Caco-2 (cell line): ENCODE data around the gene AKAP6. TPM values are rescaled to one million over a fixed set of nuclear protein-coding genes. Genes with fewer than 3 reads are reported as not detected.

Experiments
- BruUV-seq: library from RNA; stranded (reverse); fragments of 400-500 nt; replicated peaks from 2 replicates; lab custom pipeline; 2021; lab: Mats Ljungman, UMichigan
- CTCF ChIA-PET: fragments of 300-600 bp; sonication (Branson Sonifier 250); formaldehyde crosslinking; loops from one replicate; lab custom pipeline; 2022; ENCODE audit warnings: antibody characterized with exemption; lab: Charles Lee
- POLR2A ChIA-PET: fragments of 300-600 bp; sonication (Branson Sonifier 250); formaldehyde crosslinking; loops from one replicate; lab custom pipeline; 2022; ENCODE audit warnings: antibody characterized with exemption; lab: Charles Lee
- DNase-seq, 2 experiments: peaks; one replicate each; pipeline versions ENCODE4 v3.0.0 to v3.0.0-alpha.2; 2020 to 2022
- H3K27me3 ChIP-seq: replicated peaks from 2 replicates; pipeline ENCODE4 v1.6.0; 2011; ENCODE audit warnings: low read length; ENCODE audit not compliant: control insufficient read depth, insufficient read depth
- H3K36me3 ChIP-seq: 2 replicates; pipeline ENCODE4 v1.5.1; 2011; ENCODE audit warnings: low read length; ENCODE audit not compliant: control insufficient read depth, insufficient read depth
- H3K4me1 ChIP-seq: fragments of 250-450 bp; sonication (Bioruptor Pico); 2 replicates; pipeline ENCODE4 v1.5.1; 2020; ENCODE audit warnings: mild to moderate bottlenecking
- H3K4me3 ChIP-seq: 2 replicates; pipeline ENCODE4 v1.5.1; 2011; ENCODE audit warnings: low read depth, mild to moderate bottlenecking, control low read depth, low read length
- H3K9me3 ChIP-seq: fragments of 250-450 bp; sonication (Bioruptor Pico); 2 replicates; pipeline ENCODE4 v1.5.1; 2020; ENCODE audit warnings: mild to moderate bottlenecking, moderate library complexity
- H3K27ac Mint-ChIP-seq: one replicate; pipeline ENCODE4 v1.8.0; 2022; ENCODE audit warnings: mixed read lengths; ENCODE audit not compliant: unreplicated experiment
- H3K27me3 Mint-ChIP-seq: one replicate; pipeline ENCODE4 v1.8.0; 2022; ENCODE audit warnings: mixed read lengths; ENCODE audit not compliant: insufficient read depth, unreplicated experiment
- H3K36me3 Mint-ChIP-seq: one replicate; pipeline ENCODE4 v1.8.0; 2022; ENCODE audit warnings: mild to moderate bottlenecking, mixed read lengths; ENCODE audit not compliant: insufficient read depth, unreplicated experiment
- H3K4me1 Mint-ChIP-seq: one replicate; pipeline ENCODE4 v1.8.0; 2022; ENCODE audit warnings: low read depth, mixed read lengths; ENCODE audit not compliant: unreplicated experiment
- H3K4me3 Mint-ChIP-seq: one replicate; pipeline ENCODE4 v1.8.0; 2022; ENCODE audit warnings: mild to moderate bottlenecking, moderate library complexity, mixed read lengths; ENCODE audit not compliant: unreplicated experiment
- H3K9me3 Mint-ChIP-seq: one replicate; pipeline ENCODE4 v1.8.0; 2022; ENCODE audit warnings: mixed read lengths; ENCODE audit not compliant: unreplicated experiment
- intact Hi-C: fragments of 100-400 bp; cut with micrococcal nuclease; formaldehyde crosslinking; loops from one replicate; pipeline ENCODE4 v1.10.0; 2022; ENCODE audit not compliant: unreplicated experiment
- total RNA-seq: library from RNA; stranded (reverse); gene quantifications from 2 replicates; pipeline ENCODE4 v1.2.3, GENCODE V29; 2022
- TF ChIP-seq, protein P1 (sequence below), 2 experiments: fragments of 200-600 bp in 1 of 2; IDR thresholded peaks; 1 replicate in 1 of 2; 2 replicates in 1 of 2; pipeline versions ENCODE4 v1.5.1 to v1.8.0; 2011 to 2022; ENCODE audit warnings: antibody characterized with exemption in 1 of 2, control low read depth in 1 of 2, inconsistent platforms in 1 of 2, low read depth in 1 of 2, low read length in 1 of 2, mild to moderate bottlenecking in 1 of 2, moderate library complexity in 1 of 2; ENCODE audit not compliant: insufficient read depth in 1 of 2, severe bottlenecking in 1 of 2, unreplicated experiment in 1 of 2

Gene AKAP6
- total RNA-seq, 1 experiment from 2014 or later, result 3.0 TPM

DNA sequence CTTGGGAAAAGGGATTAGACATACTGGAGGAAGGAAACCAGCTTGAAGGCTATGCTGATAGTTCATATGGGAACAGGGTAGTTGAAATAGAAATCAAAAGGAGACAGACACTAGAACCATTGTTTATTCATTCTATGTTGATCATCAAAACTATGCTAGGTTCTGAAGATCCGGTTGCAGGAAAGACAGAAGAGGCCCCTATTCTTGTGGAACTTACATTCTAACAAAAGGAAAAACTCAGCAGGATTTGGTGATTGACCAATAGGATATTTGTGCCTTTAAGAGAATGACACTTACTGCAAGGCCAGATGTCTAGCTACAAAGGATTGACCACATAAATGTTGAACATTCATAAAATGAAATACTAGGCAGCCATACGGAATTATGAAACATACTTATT, 179.2 kb downstream of the AKAP6 start:
- Mint-ChIP-seq H3K4me1 (peaks cover 11% of the 10 kb centered on the region), H3K4me3 (no peak overlapping the region), H3K27me3 (no peaks in the 10 kb centered on the region), H3K9me3 (no peaks in the 10 kb centered on the region), H3K27ac (no peak overlapping the region), H3K36me3 (no peaks in the 10 kb centered on the region)
- intact Hi-C loops, result no loop called here
- ChIA-PET CTCF (no interaction called here), POLR2A (no interaction called here)
- no peak overlapping the region for H3K4me3 ChIP-seq
- BruUV-seq, result no TSS peak
- TF ChIP-seq, protein P1, sequence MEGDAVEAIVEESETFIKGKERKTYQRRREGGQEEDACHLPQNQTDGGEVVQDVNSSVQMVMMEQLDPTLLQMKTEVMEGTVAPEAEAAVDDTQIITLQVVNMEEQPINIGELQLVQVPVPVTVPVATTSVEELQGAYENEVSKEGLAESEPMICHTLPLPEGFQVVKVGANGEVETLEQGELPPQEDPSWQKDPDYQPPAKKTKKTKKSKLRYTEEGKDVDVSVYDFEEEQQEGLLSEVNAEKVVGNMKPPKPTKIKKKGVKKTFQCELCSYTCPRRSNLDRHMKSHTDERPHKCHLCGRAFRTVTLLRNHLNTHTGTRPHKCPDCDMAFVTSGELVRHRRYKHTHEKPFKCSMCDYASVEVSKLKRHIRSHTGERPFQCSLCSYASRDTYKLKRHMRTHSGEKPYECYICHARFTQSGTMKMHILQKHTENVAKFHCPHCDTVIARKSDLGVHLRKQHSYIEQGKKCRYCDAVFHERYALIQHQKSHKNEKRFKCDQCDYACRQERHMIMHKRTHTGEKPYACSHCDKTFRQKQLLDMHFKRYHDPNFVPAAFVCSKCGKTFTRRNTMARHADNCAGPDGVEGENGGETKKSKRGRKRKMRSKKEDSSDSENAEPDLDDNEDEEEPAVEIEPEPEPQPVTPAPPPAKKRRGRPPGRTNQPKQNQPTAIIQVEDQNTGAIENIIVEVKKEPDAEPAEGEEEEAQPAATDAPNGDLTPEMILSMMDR (IDR thresholded peaks at IDR 0.05; ENCODE audit: insufficient read depth in 1 of 2, low read depth in 1 of 2, low read length in 1 of 2, severe bottlenecking in 1 of 2, unreplicated experiment in 1 of 2), result no peak
- H3K36me3 ChIP-seq, result no peaks in the 10 kb centered on the region
- H3K4me1 ChIP-seq, result peaks cover 9% of the 10 kb centered on the region; the same call in 1 of the 2 replicates
- no peaks in the 10 kb centered on the region for H3K27me3 ChIP-seq
- H3K9me3 ChIP-seq, result no peaks in the 10 kb centered on the region
- DNase-seq, result no peak

DNA sequence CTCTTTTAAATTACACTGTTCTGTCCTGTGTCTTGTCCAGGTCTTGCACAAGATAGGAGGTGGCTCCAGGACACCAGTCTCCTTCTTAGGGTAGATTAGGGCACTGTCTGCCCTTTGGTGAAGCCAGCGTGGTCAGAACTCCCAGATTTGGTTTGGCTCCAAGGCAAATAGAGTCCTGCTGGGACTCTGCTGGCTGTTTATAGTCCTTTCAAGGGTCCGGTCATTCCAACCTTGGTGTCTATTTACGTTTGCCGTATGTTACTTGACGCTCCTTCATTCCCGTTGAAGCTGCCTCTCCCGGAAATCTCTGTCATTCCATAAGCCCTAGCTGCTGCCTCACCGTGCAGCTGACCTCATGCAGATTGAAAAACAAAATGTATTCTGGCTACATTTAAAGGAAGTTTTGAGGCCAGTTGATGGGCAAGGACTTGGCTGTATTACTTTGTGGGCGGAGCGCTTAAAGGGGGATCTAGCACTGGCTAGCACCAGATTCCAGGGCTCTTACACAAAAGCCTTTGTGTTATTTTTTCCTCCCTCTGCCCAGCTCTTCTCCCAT, 180.6 kb downstream of the AKAP6 start:
- CTCF ChIA-PET, result no interaction called here
- POLR2A ChIA-PET, result no interaction called here
- TF ChIP-seq, protein P1 (IDR thresholded peaks at IDR 0.05; ENCODE audit: insufficient read depth in 1 of 2, low read depth in 1 of 2, low read length in 1 of 2, severe bottlenecking in 1 of 2, unreplicated experiment in 1 of 2), result no peak
- no peaks in the 10 kb centered on the region for H3K9me3 ChIP-seq
- no peak overlapping the region for H3K4me3 ChIP-seq
- H3K27me3 ChIP-seq, result no peaks in the 10 kb centered on the region
- no peak for DNase-seq
- H3K27ac Mint-ChIP-seq, result peak overlapping the region; percentile 23
- intact Hi-C loops, result no loop called here
- H3K9me3 Mint-ChIP-seq, result no peaks in the 10 kb centered on the region
- no peaks in the 10 kb centered on the region for H3K36me3 ChIP-seq
- BruUV-seq, result no TSS peak
- no peaks in the 10 kb centered on the region for H3K27me3 Mint-ChIP-seq
- H3K4me1 Mint-ChIP-seq, result peaks cover 11% of the 10 kb centered on the region
- no peaks in the 10 kb centered on the region for H3K36me3 Mint-ChIP-seq
- H3K4me1 ChIP-seq, result peaks cover 20% of the 10 kb centered on the region
- H3K4me3 Mint-ChIP-seq, result no peak overlapping the region

DNA sequence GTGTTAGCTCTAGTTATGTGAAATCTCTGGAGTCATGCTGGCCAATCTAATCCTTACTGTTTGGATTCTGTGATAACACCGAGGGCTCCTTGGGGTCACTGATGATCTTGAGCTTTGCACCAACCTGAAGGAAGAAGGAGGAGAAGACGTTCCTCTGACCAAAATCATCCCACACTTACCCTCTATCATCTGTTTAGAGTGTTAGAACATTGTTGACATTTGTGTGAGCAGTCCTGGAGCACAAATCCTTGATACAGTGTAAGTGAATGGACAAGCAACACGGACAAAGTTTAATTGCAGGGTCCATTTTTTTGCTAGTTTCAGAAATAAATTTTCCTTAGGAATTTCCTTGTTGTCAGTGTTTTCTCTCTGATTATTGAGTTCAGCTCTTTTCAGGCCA, 181.7 kb downstream of the AKAP6 start:
- intact Hi-C loops, result no loop called here
- TF ChIP-seq, protein P1 (IDR thresholded peaks at IDR 0.05; ENCODE audit: insufficient read depth in 1 of 2, low read depth in 1 of 2, low read length in 1 of 2, severe bottlenecking in 1 of 2, unreplicated experiment in 1 of 2), result no peak
- CTCF ChIA-PET, result interaction anchor here (0.7 kb wide), 1 partner anchor 427 kb away, joined by 7 read pairs; no protein-coding TSS in a partner anchor
- Histone ChIP-seq H3K36me3 (no peaks in the 10 kb centered on the region), H3K9me3 (no peaks in the 10 kb centered on the region), H3K4me1 (peaks cover 20% of the 10 kb centered on the region), H3K27me3 (no peaks in the 10 kb centered on the region), H3K4me3 (no peak overlapping the region)
- H3K4me1 Mint-ChIP-seq, result peaks cover 11% of the 10 kb centered on the region
- no peak overlapping the region for H3K4me3 Mint-ChIP-seq
- POLR2A ChIA-PET, result no interaction called here
- H3K27me3 Mint-ChIP-seq, result no peaks in the 10 kb centered on the region
- H3K27ac Mint-ChIP-seq, result no peak overlapping the region
- BruUV-seq, result no TSS peak
- no peaks in the 10 kb centered on the region for H3K36me3 Mint-ChIP-seq
- H3K9me3 Mint-ChIP-seq, result no peaks in the 10 kb centered on the region
- no peak for DNase-seq
